GM23248 (cell line): ENCODE results near the gene CCNJ.

Experiments
- EZH2 ChIP-seq: fragments of 200-600 bp; sonication (generic); IDR thresholded peaks from 2 replicates; pipeline ENCODE4 v1.6.1; 2018; ENCODE audit warnings: antibody characterized with exemption, mild to moderate bottlenecking; ENCODE audit not compliant: insufficient read depth, poor library complexity, severe bottlenecking
- EZH2phosphoT487 ChIP-seq: fragments of 200-600 bp; sonication (generic); IDR thresholded peaks from 2 replicates; pipeline ENCODE4 v1.6.1; 2018; ENCODE audit warnings: antibody characterized with exemption, moderate library complexity, mild to moderate bottlenecking, low read depth; ENCODE audit not compliant: insufficient read depth

GRCh38 chr10:96034625-96035024 is 8.8 kb upstream of the CCNJ start:
- TF ChIP-seq EZH2phosphoT487 (no peak), EZH2 (no peak)
